Measurements from ENCODE around the gene MTHFS. TPM values are rescaled to one million over a fixed set of nuclear protein-coding genes. Genes with fewer than 3 reads are reported as not detected.

Gene MTHFS
- total and polyA plus RNA-seq, 8 donors = 5.7 to 101 (median 48.1) TPM; not detected in 2

GRCh38 chr15:79881254-79881653 lies 15.6 kb downstream of the MTHFS start:
- Histone ChIP-seq H3K36me3 (peaks cover 17 to 76% (median 70%) of the 10 kb centered on the region in 4 donors), H3K4me3 (no peak overlapping the region), H3K9me3 (peaks cover 0 to 40% (median 26%) of the 10 kb centered on the region in 4 donors), H3K27ac (no peak overlapping the region), H3K27me3 (no peaks in the 10 kb centered on the region), H3K4me1 (peaks cover 0 to 21% (median 8%) of the 10 kb centered on the region in 4 donors)
- no peak for DNase-seq
- WGBS, 5 donors = 70 to 84% (median 74%) methylated on average over 2 of the region's 2 CpGs
- intact Hi-C loops (cut with DNase I; ENCODE audit: low total_unique reads) = loop anchor here (10.0 kb wide), 1 partner anchor 114 kb away; no protein-coding TSS in a partner anchor
- TF ChIP-seq POLR2A (IDR thresholded peaks at IDR 0.05) = no peak
- no peak for TF ChIP-seq EP300 (IDR thresholded peaks at IDR 0.05)
- TF ChIP-seq, protein P1, sequence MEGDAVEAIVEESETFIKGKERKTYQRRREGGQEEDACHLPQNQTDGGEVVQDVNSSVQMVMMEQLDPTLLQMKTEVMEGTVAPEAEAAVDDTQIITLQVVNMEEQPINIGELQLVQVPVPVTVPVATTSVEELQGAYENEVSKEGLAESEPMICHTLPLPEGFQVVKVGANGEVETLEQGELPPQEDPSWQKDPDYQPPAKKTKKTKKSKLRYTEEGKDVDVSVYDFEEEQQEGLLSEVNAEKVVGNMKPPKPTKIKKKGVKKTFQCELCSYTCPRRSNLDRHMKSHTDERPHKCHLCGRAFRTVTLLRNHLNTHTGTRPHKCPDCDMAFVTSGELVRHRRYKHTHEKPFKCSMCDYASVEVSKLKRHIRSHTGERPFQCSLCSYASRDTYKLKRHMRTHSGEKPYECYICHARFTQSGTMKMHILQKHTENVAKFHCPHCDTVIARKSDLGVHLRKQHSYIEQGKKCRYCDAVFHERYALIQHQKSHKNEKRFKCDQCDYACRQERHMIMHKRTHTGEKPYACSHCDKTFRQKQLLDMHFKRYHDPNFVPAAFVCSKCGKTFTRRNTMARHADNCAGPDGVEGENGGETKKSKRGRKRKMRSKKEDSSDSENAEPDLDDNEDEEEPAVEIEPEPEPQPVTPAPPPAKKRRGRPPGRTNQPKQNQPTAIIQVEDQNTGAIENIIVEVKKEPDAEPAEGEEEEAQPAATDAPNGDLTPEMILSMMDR (IDR thresholded peaks at IDR 0.05) = no peak
- TF ChIP-seq POLR2AphosphoS5 (IDR thresholded peaks at IDR 0.05) = no peak

DNA sequence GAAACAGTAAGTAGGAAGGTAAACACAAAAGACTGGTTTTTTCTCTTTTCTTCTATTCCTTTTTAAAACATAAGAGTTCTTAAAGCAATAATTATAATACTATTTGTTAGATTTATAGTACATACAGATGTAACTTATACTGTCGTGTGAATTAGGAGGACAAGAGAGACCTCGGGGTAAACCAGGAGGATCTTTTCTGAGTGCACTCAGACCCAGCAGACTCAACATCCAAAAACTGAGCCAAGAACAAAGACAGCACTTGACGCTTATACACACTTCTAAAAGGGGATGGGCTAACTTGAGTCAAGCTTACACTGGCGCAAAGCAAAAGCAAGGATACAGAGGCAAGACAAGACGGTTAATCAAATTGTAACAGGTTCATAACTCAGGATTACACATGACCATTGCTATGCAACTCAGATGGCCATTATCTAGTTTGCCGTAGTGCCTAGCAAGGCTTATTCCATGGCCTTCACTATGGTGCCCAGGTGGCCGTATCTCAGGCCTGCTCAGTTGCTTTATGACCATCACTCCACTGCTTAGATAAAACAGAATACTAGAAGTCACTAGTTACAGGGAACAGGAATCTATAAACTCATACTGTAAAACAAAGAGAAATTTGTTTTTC lies 18.6 kb downstream of the MTHFS start:
- no peak overlapping the region for H3K4me3 ChIP-seq
- WGBS, 5 donors = 90 to 98% (median 97%) methylated on average over 7 of the region's 7 CpGs

DNA sequence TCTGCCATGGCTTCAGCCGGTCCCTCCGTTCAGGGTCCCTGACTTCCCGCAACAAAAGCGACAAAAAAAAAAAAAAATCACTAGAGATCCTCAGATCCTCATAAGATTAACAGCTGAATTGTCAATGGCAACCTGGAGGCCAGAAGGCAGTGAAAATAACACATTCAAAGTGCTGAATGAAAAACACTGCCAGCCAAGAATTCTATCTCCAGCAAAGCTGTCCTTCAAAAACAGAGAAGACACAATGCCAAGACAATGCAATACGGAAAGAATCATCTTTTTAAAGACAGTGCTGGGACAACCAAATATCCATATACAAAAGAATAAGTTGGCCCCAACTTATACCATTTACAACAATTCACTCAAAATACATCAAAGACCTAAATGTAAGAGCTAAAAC lies 21.6 kb downstream of the MTHFS start:
- DNase-seq = no peak
- 97 to 99% (median 98%) methylated on average over 5 of the region's 5 CpGs for WGBS, 5 donors
- Histone ChIP-seq H3K4me1 (peaks cover 0 to 23% (median 0%) of the 10 kb centered on the region in 4 donors), H3K9me3 (peaks cover 3 to 60% (median 45%) of the 10 kb centered on the region in 4 donors), H3K27ac (no peak overlapping the region), H3K27me3 (no peaks in the 10 kb centered on the region), H3K36me3 (peaks cover 13 to 81% (median 69%) of the 10 kb centered on the region in 4 donors), H3K4me3 (no peak overlapping the region)
- TF ChIP-seq POLR2AphosphoS5 (IDR thresholded peaks at IDR 0.05) = no peak
- intact Hi-C loops (cut with DNase I; ENCODE audit: low total_unique reads) = no loop called here

More for the DNA sequence above, 18.6 kb downstream of the MTHFS start:
- intact Hi-C loops (cut with DNase I; ENCODE audit: low total_unique reads) = no loop called here
- H3K27ac ChIP-seq = no peak overlapping the region
- H3K36me3 ChIP-seq = peaks cover 17 to 98% (median 90%) of the 10 kb centered on the region in 4 donors
- no peak for DNase-seq
- TF ChIP-seq POLR2A (IDR thresholded peaks at IDR 0.05) (no peak), POLR2AphosphoS5 (IDR thresholded peaks at IDR 0.05) (no peak), EP300 (IDR thresholded peaks at IDR 0.05) (no peak)
- TF ChIP-seq, protein P1 (IDR thresholded peaks at IDR 0.05) = no peak
- H3K4me1 ChIP-seq = peaks cover 0 to 4% (median 0%) of the 10 kb centered on the region in 4 donors
- H3K9me3 ChIP-seq = peaks cover 3 to 61% (median 45%) of the 10 kb centered on the region in 4 donors
- no peaks in the 10 kb centered on the region for H3K27me3 ChIP-seq

DNA sequence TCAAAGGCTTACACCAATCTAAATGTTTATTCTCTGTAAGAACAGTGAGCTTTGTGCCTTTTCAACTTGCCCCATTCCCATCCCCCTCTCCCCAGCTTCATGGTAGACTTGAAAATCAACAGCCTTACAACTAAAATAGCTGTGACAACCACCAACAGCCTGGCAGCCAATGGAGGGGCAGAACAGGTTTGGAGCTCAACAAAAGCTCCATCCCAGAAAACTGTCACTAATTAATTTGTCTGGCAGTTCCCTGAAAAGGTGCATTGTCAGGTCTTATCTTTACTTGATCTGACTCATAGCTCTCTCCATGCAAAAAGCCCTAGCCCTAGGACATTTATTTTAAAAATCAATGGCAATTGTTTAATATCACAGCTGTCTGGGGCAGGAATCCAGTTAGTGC lies 22.6 kb downstream of the MTHFS start:
- H3K9me3 ChIP-seq = peaks cover 3 to 52% (median 44%) of the 10 kb centered on the region in 4 donors
- H3K27me3 ChIP-seq = no peaks in the 10 kb centered on the region
- no peak for DNase-seq
- peaks cover 0 to 28% (median 0%) of the 10 kb centered on the region in 4 donors for H3K4me1 ChIP-seq
- H3K27ac ChIP-seq = no peak overlapping the region
- no peak overlapping the region for H3K4me3 ChIP-seq
- no peak for TF ChIP-seq POLR2A (IDR thresholded peaks at IDR 0.05)
- TF ChIP-seq, protein P1 (IDR thresholded peaks at IDR 0.05) = no peak
- no peak for TF ChIP-seq EP300 (IDR thresholded peaks at IDR 0.05)
- intact Hi-C loops (cut with DNase I; ENCODE audit: low total_unique reads) = no loop called here
- peaks cover 6 to 75% (median 59%) of the 10 kb centered on the region in 4 donors for H3K36me3 ChIP-seq
